Naive thymus-derived CD4-positive, alpha-beta T cell (primary cell): Measurements from ENCODE around the gene ST6GALNAC4. TPM values are rescaled to one million over a fixed set of nuclear protein-coding genes. Genes with fewer than 3 reads are reported as not detected.
A peak's percentile ranks its signal among the peaks of the same experiment; 100 is the strongest.

Experiments used
- ATAC-seq: fragments of 150-1000 bp; cut with Tn5 transposase; 2 replicates; pipeline ENCODE4 v1.10.0; 2021; ENCODE audit warnings: mild to moderate bottlenecking, moderate library complexity
- CTCF ChIA-PET: fragments of 350-600 bp; sonication (Branson Sonifier 250); formaldehyde crosslinking; loops from one replicate; lab custom pipeline; 2021; ENCODE audit warnings: antibody characterized with exemption; lab: Charles Lee
- POLR2A ChIA-PET: fragments of 350-600 bp; sonication (Branson Sonifier 250); formaldehyde crosslinking; loops from one replicate; lab custom pipeline; 2021; ENCODE audit warnings: antibody characterized with exemption, inconsistent platforms; lab: Charles Lee
- DNase-seq, 9 donors: peaks; one replicate each; pipeline versions ENCODE4 v3.0.0 to v3.0.0-alpha.2; 2020 to 2022; ENCODE audit warnings: mixed read lengths in 1 of 9
- H3K27ac ChIP-seq: one replicate; pipeline ENCODE4 v1.7.0; 2013; ENCODE audit warnings: mild to moderate bottlenecking, low read depth, low read length, moderate library complexity
- H3K27me3 ChIP-seq, 2 donors: one replicate each; pipeline ENCODE4 v1.7.0; 2013; ENCODE audit warnings: low read length in 2 of 2, mild to moderate bottlenecking in 2 of 2, moderate library complexity in 2 of 2; ENCODE audit not compliant: control insufficient read depth in 2 of 2, insufficient read depth in 2 of 2
- H3K36me3 ChIP-seq, 3 experiments: 1 replicate in 2 of 3; 2 replicates in 1 of 3; pipeline ENCODE4 v1.7.0; 2013; ENCODE audit warnings: low read length in 3 of 3, mild to moderate bottlenecking in 3 of 3, moderate library complexity in 1 of 3; ENCODE audit not compliant: insufficient read depth in 3 of 3, control insufficient read depth in 2 of 3
- H3K4me1 ChIP-seq, 2 donors: one replicate each; pipeline ENCODE4 v1.7.0; 2013; ENCODE audit warnings: low read length in 2 of 2, mild to moderate bottlenecking in 2 of 2, moderate library complexity in 1 of 2; ENCODE audit not compliant: control insufficient read depth in 2 of 2, insufficient read depth in 2 of 2
- H3K4me3 ChIP-seq: 2 replicates; pipeline ENCODE4 v1.7.0; 2013; ENCODE audit warnings: mild to moderate bottlenecking, low read length
- H3K9me3 ChIP-seq, 3 experiments: 1 replicate in 2 of 3; 2 replicates in 1 of 3; pipeline ENCODE4 v1.7.0; 2013; ENCODE audit warnings: low read length in 3 of 3; ENCODE audit not compliant: control insufficient read depth in 2 of 3
- H3K27ac Mint-ChIP-seq, 9 donors: one replicate each; pipeline ENCODE4 v1.8.0; 2020 to 2022; ENCODE audit warnings: mixed read lengths in 9 of 9, mild to moderate bottlenecking in 8 of 9, moderate library complexity in 5 of 9, inconsistent platforms in 2 of 9
- H3K27me3 Mint-ChIP-seq, 5 donors: one replicate each; pipeline ENCODE4 v1.8.0; 2021 to 2022; ENCODE audit warnings: mixed read lengths in 5 of 5, mild to moderate bottlenecking in 1 of 5
- H3K36me3 Mint-ChIP-seq, 5 donors: one replicate each; pipeline ENCODE4 v1.8.0; 2020 to 2022; ENCODE audit warnings: mixed read lengths in 5 of 5, mild to moderate bottlenecking in 3 of 5, inconsistent platforms in 1 of 5
- H3K4me1 Mint-ChIP-seq, 7 donors: one replicate each; pipeline ENCODE4 v1.8.0; 2020 to 2022; ENCODE audit warnings: mixed read lengths in 7 of 7, mild to moderate bottlenecking in 3 of 7, inconsistent platforms in 1 of 7
- H3K4me3 Mint-ChIP-seq, 10 donors: one replicate each; pipeline ENCODE4 v1.8.0; 2020 to 2022; ENCODE audit warnings: mild to moderate bottlenecking in 10 of 10, mixed read lengths in 10 of 10, moderate library complexity in 6 of 10, inconsistent platforms in 2 of 10
- H3K9me3 Mint-ChIP-seq, 11 donors: one replicate each; pipeline ENCODE4 v1.8.0; 2020 to 2022; ENCODE audit warnings: mixed read lengths in 11 of 11, mild to moderate bottlenecking in 4 of 11, inconsistent platforms in 1 of 11, moderate library complexity in 1 of 11
- intact Hi-C, 2 donors: fragments of 100-400 bp; cut with micrococcal nuclease; formaldehyde crosslinking; loops; one replicate each; pipeline ENCODE4 v1.15.1; 2023
- polyA plus RNA-seq, 2 donors: library from polyadenylated mRNA; unstranded; fragments of 300-500 nt; fragmentation: Illumina TruSeq; gene quantifications; one replicate each; pipeline ENCODE4 v1.2.3, GENCODE V29; 2021
- total RNA-seq, 6 experiments: library from RNA in 5 of 6; stranded (reverse) in 5 of 6; gene quantifications; 1 replicate in 5 of 6; 2 replicates in 1 of 6; pipeline ENCODE4 v1.2.3 and lab custom pipeline; 2021 to 2026

The ST6GALNAC4 gene
- total and polyA plus RNA-seq, 7 experiments from 2014 or later, result 20.0 to 51.0 (median 31.2) TPM

DNA sequence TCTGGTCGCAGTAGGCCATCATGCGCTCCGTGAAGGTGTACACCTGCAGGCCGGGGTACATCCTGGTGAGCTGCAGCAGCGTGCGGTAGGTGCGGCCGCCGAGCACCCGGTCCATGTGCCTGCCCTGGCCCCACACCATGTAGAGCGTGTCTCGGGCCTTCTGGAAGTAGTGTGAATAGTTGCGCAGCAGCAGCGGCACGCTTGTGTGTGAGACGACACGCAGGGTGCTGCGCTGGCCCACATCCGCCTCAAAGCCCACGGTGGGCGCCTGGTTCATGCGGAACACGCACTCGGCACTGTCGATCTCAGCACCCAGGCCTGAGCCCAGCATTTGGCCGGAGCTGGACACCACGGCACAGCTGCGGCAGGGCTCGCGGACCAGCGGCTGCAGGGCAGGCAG lies 4.5 kb downstream of the ST6GALNAC4 start:
- DNase-seq (peak in 1 of 9 donors; percentile 6), ATAC-seq (no peak)
- H3K4me1 Mint-ChIP-seq, result peaks cover 18 to 44% (median 33%) of the 10 kb centered on the region in 7 donors
- ChIA-PET POLR2A (interaction anchor here (0.6 to 1.2 kb wide), 4 partner anchors 8 to 177 kb away, joined by 3 to 4 read pairs (median 3); partner anchors contain the start of gene TOR2A), CTCF (interaction anchor here (0.9 to 1.1 kb wide), 2 partner anchors 9 to 30 kb away, joined by 3 to 4 read pairs; no protein-coding TSS in a partner anchor)
- peaks cover 4 to 20% (median 7%) of the 10 kb centered on the region in 5 donors for H3K36me3 Mint-ChIP-seq
- H3K9me3 Mint-ChIP-seq, result no peaks in the 10 kb centered on the region
- H3K4me3 ChIP-seq, result no peak overlapping the region
- peak overlapping the region in 2 of 9 donors; percentile 5 to 95 for H3K27ac Mint-ChIP-seq
- no peak overlapping the region for H3K27ac ChIP-seq
- H3K4me1 ChIP-seq, result peaks cover 20 to 23% of the 10 kb centered on the region in 2 donors
- no peak overlapping the region for H3K4me3 Mint-ChIP-seq
- H3K9me3 ChIP-seq, result no peaks in the 10 kb centered on the region
- H3K36me3 ChIP-seq, result peaks cover 0 to 59% (median 0%) of the 10 kb centered on the region in 3 experiments
- no peaks in the 10 kb centered on the region for H3K27me3 Mint-ChIP-seq
- intact Hi-C loops, result no loop called here
- H3K27me3 ChIP-seq, result no peaks in the 10 kb centered on the region

DNA sequence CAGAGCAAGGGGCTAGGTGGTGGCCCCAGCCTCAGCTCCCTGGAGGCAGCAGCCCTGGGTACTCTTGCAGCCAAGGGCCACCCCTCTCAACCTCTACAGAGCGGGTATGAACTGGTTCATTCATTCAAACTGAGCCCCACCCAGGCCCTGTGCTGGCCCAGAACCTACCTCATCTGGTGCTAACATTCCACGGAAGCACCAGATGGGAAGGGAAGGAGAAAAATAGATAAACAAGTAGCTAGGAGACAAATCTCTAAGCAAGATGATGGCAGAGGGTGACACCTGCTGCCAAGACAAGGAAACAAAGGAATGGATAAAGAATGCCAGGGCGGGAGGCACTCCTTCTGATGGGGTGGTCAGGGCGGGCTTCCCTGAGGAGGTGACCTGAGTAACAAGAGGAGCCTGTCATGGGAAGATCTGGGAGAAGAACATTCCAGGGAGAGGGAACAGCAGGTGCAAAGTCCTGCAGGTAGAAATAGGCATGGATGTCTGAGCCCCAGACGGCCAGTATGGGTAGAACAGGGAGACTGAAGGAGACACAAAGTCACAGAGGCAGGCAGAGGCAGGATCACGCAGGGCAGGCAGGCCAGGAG lies 6.1 kb downstream of the ST6GALNAC4 start:
- H3K4me1 ChIP-seq, result peaks cover 26 to 33% of the 10 kb centered on the region in 2 donors
- peak overlapping the region; percentile 69 to 95 (median 83) for H3K27ac Mint-ChIP-seq
- H3K27me3 ChIP-seq, result no peaks in the 10 kb centered on the region
- no peak overlapping the region for H3K27ac ChIP-seq
- no peaks in the 10 kb centered on the region for H3K9me3 Mint-ChIP-seq
- DNase-seq (peak in 1 of 9 donors; percentile 3), ATAC-seq (no peak)
- no peaks in the 10 kb centered on the region for H3K9me3 ChIP-seq
- intact Hi-C loops, result loop anchor here in 1 of 2 donors (1.0 kb wide), 1 partner anchor 175 kb away; the partner anchor contains the start of gene TOR2A
- no peak overlapping the region for H3K4me3 ChIP-seq
- H3K27me3 Mint-ChIP-seq, result no peaks in the 10 kb centered on the region
- ChIA-PET POLR2A (interaction anchor here (0.6 kb wide), 1 partner anchor 38 kb away, joined by 3 read pairs; no protein-coding TSS in a partner anchor), CTCF (interaction anchor here (0.6 to 2.1 kb wide), 11 partner anchors 11 to 176 kb away, joined by 3 to 10 read pairs (median 3); partner anchors contain the start of gene TOR2A)
- H3K36me3 ChIP-seq, result peaks cover 0 to 56% (median 0%) of the 10 kb centered on the region in 3 experiments
- peaks cover 4 to 20% (median 7%) of the 10 kb centered on the region in 5 donors for H3K36me3 Mint-ChIP-seq
- H3K4me1 Mint-ChIP-seq, result peaks cover 23 to 50% (median 40%) of the 10 kb centered on the region in 7 donors
- H3K4me3 Mint-ChIP-seq, result peak overlapping the region in 2 of 10 donors; percentile 37 to 77

DNA sequence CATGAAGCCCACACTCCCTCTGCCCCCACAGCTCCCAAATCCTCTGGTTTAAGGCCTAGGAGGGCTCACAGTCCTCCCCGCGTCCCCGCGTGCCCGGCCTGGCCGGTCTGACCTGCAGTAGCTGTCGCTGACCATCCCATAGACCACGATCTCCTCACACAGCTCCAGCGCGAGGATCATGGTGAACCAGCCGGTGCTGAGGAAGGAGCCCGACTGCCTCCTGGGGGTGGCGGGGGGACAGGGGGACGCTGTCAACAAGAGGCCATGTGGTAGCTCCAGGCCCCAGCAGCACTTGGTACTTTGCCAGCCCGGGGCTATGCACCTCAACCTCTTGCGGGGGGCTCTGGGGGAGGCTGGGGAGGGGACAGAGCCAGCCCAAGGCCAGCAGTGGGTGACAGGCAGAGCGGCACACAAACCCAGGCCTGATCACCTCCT lies 7.0 kb downstream of the ST6GALNAC4 start:
- peaks cover 20 to 32% of the 10 kb centered on the region in 2 donors for H3K4me1 ChIP-seq
- no peak overlapping the region for H3K4me3 ChIP-seq
- intact Hi-C loops, result loop anchor here (1.0 to 5.0 kb wide), 3 partner anchors 43 to 458 kb away; partner anchors contain the start of genes LRSAM1 (in 1 of the 2), RPL12 (in 1 of the 2) and TOR2A (in 1 of the 2)
- ChIA-PET POLR2A (interaction anchor here (0.7 kb wide), 1 partner anchor 106 kb away, joined by 3 read pairs; no protein-coding TSS in a partner anchor), CTCF (interaction anchor here (0.9 to 2.1 kb wide), 8 partner anchors 12 to 175 kb away, joined by 3 to 10 read pairs (median 4); partner anchors contain the start of gene TOR2A)
- Mint-ChIP-seq H3K27me3 (no peaks in the 10 kb centered on the region), H3K27ac (peak overlapping the region in 5 of 9 donors; percentile 28 to 92 (median 60)), H3K4me1 (peaks cover 24 to 51% (median 38%) of the 10 kb centered on the region in 7 donors), H3K36me3 (peaks cover 4 to 20% (median 7%) of the 10 kb centered on the region in 5 donors), H3K4me3 (no peak overlapping the region), H3K9me3 (no peaks in the 10 kb centered on the region)
- no peak for DNase-seq
- H3K27me3 ChIP-seq, result no peaks in the 10 kb centered on the region
- no peak for ATAC-seq
- H3K9me3 ChIP-seq, result no peaks in the 10 kb centered on the region
- H3K27ac ChIP-seq, result no peak overlapping the region
- H3K36me3 ChIP-seq, result peaks cover 0 to 55% (median 0%) of the 10 kb centered on the region in 3 experiments

DNA sequence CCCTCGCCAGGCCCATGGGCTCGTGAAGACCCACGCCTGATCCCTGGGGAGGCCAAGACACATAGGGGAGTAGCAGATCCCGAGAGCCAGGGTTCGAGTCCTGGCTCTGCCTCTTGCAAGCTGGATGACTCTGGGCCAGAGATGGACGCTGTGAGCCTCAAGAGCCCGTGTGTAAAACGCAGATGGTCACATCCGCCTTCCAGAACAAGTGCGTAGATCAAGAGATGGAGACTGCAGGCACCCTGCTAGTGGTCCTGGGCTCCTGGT lies 8.2 kb downstream of the ST6GALNAC4 start:
- peak overlapping the region in 4 of 9 donors; percentile 43 to 99 (median 72) for H3K27ac Mint-ChIP-seq

DNA sequence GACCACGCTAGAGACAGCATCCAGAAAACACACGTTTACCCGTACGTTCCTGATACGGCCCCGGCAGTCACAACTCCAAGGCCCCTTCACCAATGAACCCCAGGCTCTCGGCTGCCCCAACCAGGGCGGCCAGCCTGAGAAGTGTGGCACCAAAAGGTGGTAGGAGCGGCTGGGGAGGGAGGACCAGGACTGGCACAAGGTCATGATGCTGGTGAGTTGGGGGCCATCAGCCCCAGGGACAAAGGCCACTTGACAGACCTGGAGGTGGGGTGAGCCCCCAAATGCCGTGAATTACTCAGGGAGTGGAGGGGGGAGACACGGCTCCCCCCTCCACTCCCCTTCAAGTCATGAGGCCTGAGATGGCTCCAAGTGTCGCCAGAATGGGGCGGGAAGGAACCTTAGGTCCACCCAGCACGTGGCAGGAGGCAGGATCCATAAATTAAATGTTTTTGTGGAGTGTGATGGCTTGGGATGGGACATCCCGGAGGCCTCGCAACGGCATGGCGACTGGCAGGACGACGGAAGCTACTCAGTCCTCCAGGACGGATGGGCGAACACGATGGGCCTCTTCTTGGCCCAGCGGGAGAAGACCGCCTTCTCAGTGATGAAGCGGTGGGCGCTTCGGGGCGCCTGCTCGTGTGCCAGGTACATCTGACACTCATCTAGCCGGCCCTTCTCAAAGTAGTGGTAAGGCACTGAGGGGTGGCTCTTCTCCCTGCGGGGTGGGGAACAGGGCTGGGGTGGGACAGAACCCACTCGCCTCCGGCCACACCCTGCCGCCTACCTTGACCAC lies 8.8 kb downstream of the ST6GALNAC4 start:
- peaks cover 39 to 59% (median 52%) of the 10 kb centered on the region in 7 donors for H3K4me1 Mint-ChIP-seq
- peaks cover 29 to 41% of the 10 kb centered on the region in 2 donors for H3K4me1 ChIP-seq
- DNase-seq, result no peak
- H3K9me3 Mint-ChIP-seq, result no peaks in the 10 kb centered on the region
- peak overlapping the region; percentile 95 for H3K27ac ChIP-seq
- POLR2A ChIA-PET, result interaction anchor here (1.0 to 7.4 kb wide), 4 partner anchors 8 to 122 kb away, joined by 3 to 81 read pairs (median 22); partner anchors contain the start of genes CDK9, PIP5KL1 and ST6GALNAC4
- H3K4me3 Mint-ChIP-seq, result peak overlapping the region in 1 of 10 donors; percentile 50
- H3K27me3 Mint-ChIP-seq, result no peaks in the 10 kb centered on the region
- intact Hi-C loops, result loop anchor here (5.0 kb wide), 2 partner anchors 41 to 456 kb away; partner anchors contain the start of genes LRSAM1 (in 1 of the 2) and RPL12 (in 1 of the 2)
- H3K27me3 ChIP-seq, result no peaks in the 10 kb centered on the region
- no peak overlapping the region for H3K4me3 ChIP-seq
- CTCF ChIA-PET, result no interaction called here
- no peak for ATAC-seq
- H3K9me3 ChIP-seq, result no peaks in the 10 kb centered on the region
- H3K36me3 ChIP-seq, result peaks cover 0 to 46% (median 0%) of the 10 kb centered on the region in 3 experiments
- peak overlapping the region; percentile 69 to 100 (median 99) for H3K27ac Mint-ChIP-seq
- H3K36me3 Mint-ChIP-seq, result peaks cover 4 to 22% (median 7%) of the 10 kb centered on the region in 5 donors

More for the DNA sequence above, 8.2 kb downstream of the ST6GALNAC4 start:
- intact Hi-C loops, result loop anchor here (5.0 kb wide), 2 partner anchors 41 to 456 kb away; partner anchors contain the start of genes LRSAM1 (in 1 of the 2) and RPL12 (in 1 of the 2)
- Histone ChIP-seq H3K9me3 (no peaks in the 10 kb centered on the region), H3K27me3 (no peaks in the 10 kb centered on the region), H3K4me3 (no peak overlapping the region), H3K4me1 (peaks cover 24 to 36% of the 10 kb centered on the region in 2 donors), H3K36me3 (peaks cover 0 to 48% (median 0%) of the 10 kb centered on the region in 3 experiments), H3K27ac (peak overlapping the region; percentile 95)
- Mint-ChIP-seq H3K4me1 (peaks cover 33 to 54% (median 47%) of the 10 kb centered on the region in 7 donors), H3K4me3 (no peak overlapping the region), H3K9me3 (no peaks in the 10 kb centered on the region), H3K27me3 (no peaks in the 10 kb centered on the region), H3K36me3 (peaks cover 4 to 21% (median 7%) of the 10 kb centered on the region in 5 donors)
- CTCF ChIA-PET, result no interaction called here
- POLR2A ChIA-PET, result interaction anchor here (1.0 kb wide), 1 partner anchor 22 kb away, joined by 3 read pairs; the partner anchor contains the start of gene PIP5KL1
- DNase-seq (no peak), ATAC-seq (no peak)
